Erythroblast (primary cell): ENCODE measurements around the gene SUSD3.
A peak's percentile ranks its signal among the peaks of the same experiment; 100 is the strongest.
"Not testable (repeated sequence)": the region's sequence is repeated elsewhere in the genome, so short reads cannot be mapped to it uniquely, and the experiment has no call there.

Experiments
- DNase-seq, 2 experiments: peaks; one replicate each; lab custom pipeline; 2025; lab: John Stamatoyannopoulos, UW
- GATA1 ChIP-seq: IDR thresholded peaks from 2 replicates; pipeline ENCODE4 v1.6.1; 2011; ENCODE audit warnings: low read depth, mild to moderate bottlenecking, control low read depth, low read length, moderate library complexity
- POLR2A ChIP-seq: IDR thresholded peaks from 2 replicates; pipeline ENCODE4 v1.6.1; 2011; ENCODE audit warnings: mild to moderate bottlenecking, low read length

The SUSD3 gene

DNA sequence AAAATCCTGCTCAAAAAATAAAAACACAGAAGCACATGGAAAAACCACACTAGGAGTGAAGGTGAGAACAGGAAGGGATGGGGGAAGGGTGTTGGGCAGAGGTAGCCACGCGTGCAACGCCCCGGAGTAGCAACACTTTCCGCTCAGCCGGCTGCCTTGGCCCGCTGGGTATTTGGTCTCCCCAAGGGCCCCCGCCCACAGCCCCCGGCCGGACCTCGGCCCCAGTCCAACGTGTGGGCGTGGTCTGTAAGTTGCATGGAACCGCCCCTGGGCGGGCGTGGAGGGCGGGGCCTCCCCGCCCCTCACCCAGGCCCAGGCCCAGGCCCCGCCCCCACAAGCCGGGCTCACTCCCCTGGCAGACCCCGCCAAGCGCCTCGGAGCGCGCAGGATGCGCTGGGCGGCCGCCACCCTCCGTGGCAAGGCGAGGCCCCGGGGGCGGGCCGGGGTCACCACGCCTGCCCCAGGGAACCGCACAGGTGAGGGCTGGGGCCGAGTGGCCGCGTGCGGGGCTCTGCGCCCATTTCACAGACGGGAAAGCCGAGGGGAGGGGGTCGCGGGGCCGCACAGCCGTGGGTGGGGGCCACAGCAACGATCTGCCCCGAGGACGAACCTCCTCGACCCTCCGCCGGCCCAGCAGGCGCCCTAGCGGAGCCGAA is at the start of gene SUSD3:
SUSD3 (plus strand) TSS at position 347 of the 656 bp plus-strand sequence; CDS start at position 389, 42 bp downstream.
- TF ChIP-seq GATA1 (no peak), POLR2A (no peak)
- peak; percentile 48 to 56 for DNase-seq

GRCh38 chr9:93009337-93010015 is 49.0 kb upstream of the SUSD3 start:
- no peak for DNase-seq

DNA sequence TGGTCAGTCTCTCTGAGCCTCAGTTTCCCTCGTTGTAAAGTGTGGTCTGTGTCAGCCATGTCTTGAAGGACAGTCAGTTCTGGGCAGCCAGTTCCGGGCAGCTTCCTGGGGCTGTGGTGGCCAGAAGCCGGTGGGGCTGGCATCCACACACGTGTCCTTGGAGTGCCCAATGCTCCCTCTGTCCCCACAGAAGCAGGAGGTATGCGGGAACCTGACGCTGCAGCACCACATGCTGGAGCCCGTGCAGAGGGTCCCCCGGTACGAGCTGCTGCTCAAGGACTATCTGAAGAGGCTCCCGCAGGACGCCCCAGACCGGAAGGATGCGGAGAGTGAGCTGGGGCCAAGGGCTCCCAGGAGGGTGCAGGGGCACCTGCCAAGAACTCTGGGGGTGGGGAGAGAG is 48.4 kb upstream of the SUSD3 start:
- DNase-seq: no peak

More at GRCh38 chr9:93009337-93010015, 49.0 kb upstream of the SUSD3 start:
- TF ChIP-seq POLR2A: no peak
- no peak for TF ChIP-seq GATA1

DNA sequence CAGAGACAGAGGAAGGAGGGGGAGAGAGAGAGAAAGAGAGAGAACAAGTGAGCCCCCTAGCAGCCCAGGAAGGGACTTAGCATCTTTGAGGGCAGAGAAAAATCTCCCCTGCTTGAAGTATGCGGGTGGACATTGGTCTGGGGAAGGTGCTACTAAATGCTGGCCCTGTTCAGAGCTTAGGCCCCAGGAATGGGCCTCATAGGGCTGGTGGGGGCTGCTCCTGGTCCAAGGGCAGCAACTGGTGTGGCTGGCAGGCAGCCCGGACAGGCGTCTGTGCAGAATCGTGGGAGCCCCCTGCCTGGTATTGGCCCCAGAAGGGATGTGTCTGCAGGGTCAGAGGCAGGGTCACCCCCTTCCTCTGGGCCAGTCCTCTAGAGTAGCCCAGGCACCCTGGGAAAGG is 47.8 kb upstream of the SUSD3 start:
- DNase-seq: no peak
- TF ChIP-seq GATA1: no peak
- no peak for TF ChIP-seq POLR2A

More for the DNA sequence above, 48.4 kb upstream of the SUSD3 start:
- no peak for TF ChIP-seq POLR2A
- no peak for TF ChIP-seq GATA1

GRCh38 chr9:93011114-93011513 is 47.4 kb upstream of the SUSD3 start:
- no peak for TF ChIP-seq GATA1
- no peak for TF ChIP-seq POLR2A
- no peak for DNase-seq

- no peak for TF ChIP-seq POLR2A
- no peak for DNase-seq
These were observed 45.3 kb upstream of the SUSD3 start for GRCh38 chr9:93012963-93013855.

DNA sequence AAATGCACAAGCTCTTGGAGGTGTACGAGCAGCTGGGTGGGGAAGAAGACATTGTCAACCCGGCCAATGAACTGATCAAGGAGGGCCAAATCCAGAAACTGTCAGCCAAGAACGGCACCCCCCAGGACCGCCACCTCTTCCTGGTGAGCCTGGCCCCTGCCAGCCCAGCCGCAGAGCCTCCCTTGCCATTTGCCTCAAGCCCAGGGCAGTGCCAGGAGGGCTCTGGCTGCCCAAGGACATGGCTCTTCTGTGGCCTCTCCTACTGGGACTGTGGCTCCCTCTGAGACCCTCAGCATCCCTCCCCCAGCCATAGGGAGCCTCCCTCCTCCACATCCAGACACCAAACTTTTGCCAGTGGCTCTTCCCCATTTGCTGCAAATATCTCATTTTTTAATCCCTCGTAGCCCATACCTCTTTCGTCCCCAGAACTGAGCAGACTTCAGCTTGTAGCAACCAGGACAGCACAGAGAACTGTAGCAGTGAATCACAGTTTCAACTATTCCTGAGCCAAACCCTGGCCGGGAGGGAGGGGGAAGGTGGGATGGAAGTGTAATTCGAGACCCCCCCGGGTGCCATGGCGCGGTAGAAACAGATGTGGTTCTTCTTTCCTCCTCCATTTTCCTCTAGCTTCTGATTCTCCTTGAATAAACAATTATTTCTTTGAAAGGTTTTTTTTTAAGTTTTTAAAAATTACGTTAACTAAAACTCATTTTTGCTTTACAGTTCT is 44.5 kb upstream of the SUSD3 start:
- no peak for DNase-seq

DNA sequence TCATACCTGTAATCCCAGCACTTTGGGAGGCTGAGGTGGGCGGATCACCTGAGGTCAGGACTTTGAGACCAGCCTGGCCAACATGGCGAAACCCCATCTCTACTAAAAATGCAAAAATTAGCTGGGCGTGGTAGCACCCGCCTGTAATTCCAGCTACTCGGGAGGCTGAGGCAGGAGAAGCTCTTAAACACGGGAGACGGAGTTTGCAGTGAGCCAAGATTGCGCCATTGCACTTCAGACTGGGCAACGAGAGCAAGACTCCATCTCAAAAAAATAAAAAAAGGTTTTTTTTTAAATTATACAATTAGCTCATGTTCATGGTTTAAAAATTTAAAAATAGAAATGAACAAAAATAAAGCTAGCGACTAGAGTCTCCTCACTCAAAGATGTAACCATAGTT is 43.3 kb upstream of the SUSD3 start:
- DNase-seq: not testable (repeated sequence)

More for the DNA sequence above, 44.5 kb upstream of the SUSD3 start:
- TF ChIP-seq GATA1 (no peak), POLR2A (no peak)

- no peak for DNase-seq
- TF ChIP-seq GATA1 (no peak), POLR2A (no peak)
These were observed 40.9 kb upstream of the SUSD3 start for GRCh38 chr9:93017621-93018020.

- DNase-seq: no peak
- TF ChIP-seq POLR2A: no peak
- no peak for TF ChIP-seq GATA1
These were observed 38.4 kb upstream of the SUSD3 start for GRCh38 chr9:93020151-93020550.

- DNase-seq: no peak
- TF ChIP-seq GATA1: no peak
- TF ChIP-seq POLR2A: no peak
These were observed 37.5 kb upstream of the SUSD3 start for GRCh38 chr9:93020771-93021670.

DNA sequence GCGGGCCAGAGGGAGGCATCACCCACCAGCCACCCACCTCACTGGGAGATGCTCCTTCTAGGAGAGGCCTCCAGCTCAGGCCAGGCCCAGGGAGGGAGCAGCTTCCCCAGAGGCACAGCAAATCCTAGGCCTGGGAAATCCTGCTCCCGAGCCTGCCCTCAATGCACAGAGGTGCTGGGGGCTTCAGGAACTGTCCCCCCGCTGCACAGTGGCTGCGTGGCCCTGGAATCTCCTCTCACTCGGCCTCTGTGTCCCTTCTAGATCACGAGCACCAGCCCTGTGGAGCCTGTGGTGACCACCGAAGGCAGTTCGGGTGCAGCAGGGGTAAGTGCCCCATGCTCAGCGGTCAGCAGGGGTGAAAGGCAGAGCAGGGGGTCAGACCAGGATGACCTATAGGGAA is 36.4 kb upstream of the SUSD3 start:
- DNase-seq: no peak
- TF ChIP-seq GATA1 (no peak), POLR2A (no peak)
